H1 (cell line): Measurements from ENCODE around the gene LCNL1. TPM values are rescaled to one million over a fixed set of nuclear protein-coding genes. Genes with fewer than 3 reads are reported as not detected.

Source experiments
- CTCF ChIA-PET: fragments of 300-600 bp; sonication (Branson Sonifier 250); formaldehyde crosslinking; loops from one replicate; lab custom pipeline; 2021; ENCODE audit not compliant: partially characterized antibody; lab: Charles Lee
- POLR2A ChIA-PET: fragments of 300-600 bp; sonication (Branson Sonifier 250); formaldehyde crosslinking; loops from one replicate; lab custom pipeline; 2021; ENCODE audit warnings: inconsistent platforms; ENCODE audit not compliant: partially characterized antibody; lab: Charles Lee
- DNase-seq, 2 experiments: peaks; one replicate each; pipeline versions ENCODE4 v3.0.0 to v3.0.0-alpha.2; 2010 to 2022; ENCODE audit warnings: low spot score in 2 of 2, low read depth in 1 of 2, mixed read lengths in 1 of 2
- FAIRE-seq: peaks from 2 replicates; lab custom pipeline; 2011; peaks lifted over from hg19 to GRCh38; lab: Jason Lieb, UNC
- H2AFZ ChIP-seq: 2 replicates; pipeline ENCODE4 v1.8.1; 2012; ENCODE audit warnings: low read length, inconsistent platforms
- H2AK5ac ChIP-seq: 2 replicates; pipeline ENCODE4 v1.6.1; 2013; ENCODE audit warnings: low read depth, low read length
- H2BK120ac ChIP-seq: replicated peaks from 2 replicates; pipeline ENCODE3; 2013; ENCODE audit warnings: low read depth, low read length, inconsistent platforms
- H2BK12ac ChIP-seq: 2 replicates; pipeline ENCODE4 v1.6.1; 2013; ENCODE audit warnings: low read depth, low read length
- H2BK15ac ChIP-seq: 2 replicates; pipeline ENCODE4 v1.6.1; 2013; ENCODE audit warnings: low read length
- H2BK20ac ChIP-seq: 2 replicates; pipeline ENCODE4 v1.6.1; 2013; ENCODE audit warnings: low read length
- H2BK5ac ChIP-seq: 2 replicates; pipeline ENCODE4 v1.6.1; 2013; ENCODE audit warnings: low read depth, low read length
- H3K14ac ChIP-seq: 2 replicates; pipeline ENCODE4 v1.6.1; 2013; ENCODE audit warnings: inconsistent platforms; ENCODE audit not compliant: insufficient read length
- H3K18ac ChIP-seq: 2 replicates; pipeline ENCODE4 v1.6.1; 2013; ENCODE audit warnings: low read length; ENCODE audit errors: extremely low read depth
- H3K23ac ChIP-seq: 2 replicates; pipeline ENCODE4 v1.6.1; 2013; ENCODE audit warnings: inconsistent platforms; ENCODE audit not compliant: insufficient read length
- H3K23me2 ChIP-seq: 2 replicates; pipeline ENCODE4 v1.6.1; 2013; ENCODE audit warnings: low read depth, low read length
- H3K27ac ChIP-seq: 2 replicates; pipeline ENCODE4 v1.6.1; 2011; ENCODE audit warnings: low read depth, low read length, inconsistent platforms
- H3K27me3 ChIP-seq, 4 experiments: replicated peaks in 1 of 4; 1 replicate in 1 of 4; 2 replicates in 3 of 4; pipeline versions ENCODE4 v1.6.1 to v1.8.1; 2011 to 2013; ENCODE audit warnings: low read length in 3 of 4, mild to moderate bottlenecking in 3 of 4, inconsistent platforms in 2 of 4, mixed read lengths in 2 of 4, moderate library complexity in 1 of 4; ENCODE audit not compliant: control insufficient read depth in 3 of 4, insufficient read depth in 3 of 4; ENCODE audit errors: extremely low read depth in 1 of 4
- H3K36me3 ChIP-seq, 4 experiments: 2 replicates each; pipeline versions ENCODE4 v1.6.1 to v1.8.1; 2011 to 2013; ENCODE audit warnings: mild to moderate bottlenecking in 4 of 4, low read length in 3 of 4, moderate library complexity in 2 of 4, control low read depth in 1 of 4, inconsistent platforms in 1 of 4; ENCODE audit not compliant: insufficient read depth in 4 of 4, control insufficient read depth in 2 of 4
- H3K4ac ChIP-seq: replicated peaks from 2 replicates; pipeline ENCODE3; 2013; ENCODE audit warnings: low read length, low read depth, mixed read lengths, inconsistent platforms; ENCODE audit not compliant: insufficient read length
- H3K4me1 ChIP-seq, 4 experiments: replicated peaks in 1 of 4; 1 replicate in 1 of 4; 2 replicates in 3 of 4; pipeline versions ENCODE4 v1.6.1 to v1.8.1; 2011 to 2013; ENCODE audit warnings: low read length in 3 of 4, inconsistent platforms in 2 of 4, mixed read lengths in 1 of 4; ENCODE audit not compliant: insufficient read depth in 4 of 4, control insufficient read depth in 3 of 4
- H3K4me2 ChIP-seq, 2 experiments: 2 replicates each; pipeline versions ENCODE4 v1.6.1 to v1.8.1; 2011 to 2013; ENCODE audit warnings: low read depth in 2 of 2, low read length in 2 of 2, control low read depth in 1 of 2, inconsistent platforms in 1 of 2, mild to moderate bottlenecking in 1 of 2; ENCODE audit not compliant: insufficient read depth in 1 of 2
- H3K4me3 ChIP-seq, 4 experiments: fragments of 200-600, 300-600 bp in 1 of 4; sonication (generic), shearing (Covaris generic), sonication (Bioruptor Twin) in 1 of 4; 2 replicates each; pipeline versions ENCODE4 v1.5.1 to v1.8.1; 2011 to 2016; ENCODE audit warnings: low read length in 4 of 4, low read depth in 3 of 4, control low read depth in 2 of 4, inconsistent platforms in 2 of 4, mild to moderate bottlenecking in 2 of 4, mixed read lengths in 1 of 4, moderate library complexity in 1 of 4; ENCODE audit not compliant: insufficient read depth in 2 of 4; ENCODE audit errors: extremely low read depth in 1 of 4
- H3K56ac ChIP-seq: replicated peaks from 2 replicates; pipeline ENCODE3; 2013; ENCODE audit warnings: low read depth, mild to moderate bottlenecking, mixed read lengths, low read length, inconsistent platforms; ENCODE audit not compliant: insufficient read length
- H3K79me1 ChIP-seq: 2 replicates; pipeline ENCODE4 v1.6.1; 2013; ENCODE audit warnings: low read depth, low read length, control low read depth
- H3K79me2 ChIP-seq, 2 experiments: 2 replicates each; pipeline versions ENCODE4 v1.6.1 to v1.8.1; 2012 to 2013; ENCODE audit warnings: low read length in 2 of 2, mild to moderate bottlenecking in 2 of 2, inconsistent platforms in 1 of 2; ENCODE audit not compliant: insufficient read depth in 2 of 2, control insufficient read depth in 1 of 2
- H3K9ac ChIP-seq, 4 experiments: replicated peaks in 1 of 4; 1 replicate in 1 of 4; 2 replicates in 3 of 4; pipeline versions ENCODE4 v1.6.1 to v1.8.1; 2011 to 2013; ENCODE audit warnings: low read depth in 3 of 4, low read length in 3 of 4, control low read depth in 2 of 4, mild to moderate bottlenecking in 2 of 4, moderate library complexity in 2 of 4, inconsistent platforms in 1 of 4; ENCODE audit errors: extremely low read depth in 1 of 4
- H3K9me3 ChIP-seq, 2 experiments: 2 replicates each; pipeline versions ENCODE4 v1.6.1 to v1.8.1; 2012 to 2013; ENCODE audit warnings: mild to moderate bottlenecking in 2 of 2, moderate library complexity in 2 of 2, control low read depth in 1 of 2, inconsistent platforms in 1 of 2, low read depth in 1 of 2, low read length in 1 of 2, mixed read lengths in 1 of 2; ENCODE audit not compliant: insufficient read depth in 2 of 2
- H4K20me1 ChIP-seq, 2 experiments: replicated peaks in 1 of 2; 2 replicates each; pipeline versions ENCODE3 to v1.8.1; 2011 to 2013; ENCODE audit warnings: inconsistent platforms in 2 of 2, low read length in 2 of 2, mild to moderate bottlenecking in 1 of 2; ENCODE audit not compliant: insufficient read depth in 2 of 2, control insufficient read depth in 1 of 2
- H4K5ac ChIP-seq: 2 replicates; pipeline ENCODE4 v1.6.1; 2013; ENCODE audit warnings: low read length, low read depth, mixed read lengths, inconsistent platforms; ENCODE audit not compliant: insufficient read length
- H4K8ac ChIP-seq: 2 replicates; pipeline ENCODE4 v1.8.0; 2013; ENCODE audit warnings: mild to moderate bottlenecking, moderate library complexity, low read length, inconsistent platforms; ENCODE audit not compliant: insufficient read depth; ENCODE audit errors: extremely low read depth
- H4K91ac ChIP-seq: replicated peaks from 2 replicates; pipeline ENCODE3; 2013; ENCODE audit warnings: low read length, mixed read lengths, inconsistent platforms; ENCODE audit not compliant: insufficient read length
- ASH2L ChIP-seq: fragments of 200-600, 300-600 bp; sonication (generic); IDR thresholded peaks from one replicate; pipeline ENCODE4 v1.7.1; 2017; ENCODE audit warnings: low read length
- BACH1 ChIP-seq: IDR thresholded peaks from 2 replicates; pipeline ENCODE4 v1.6.1; 2012; ENCODE audit warnings: low read length, improper control_type of control experiment
- BRCA1 ChIP-seq: IDR thresholded peaks from 2 replicates; pipeline ENCODE4 v1.6.1; 2012; ENCODE audit warnings: low read depth, low read length, improper control_type of control experiment
- CBX5 ChIP-seq: fragments of 300-800, 300-1000 bp; sonication (generic); IDR thresholded peaks from 2 replicates; pipeline ENCODE4 v1.7.1; 2016; ENCODE audit warnings: antibody characterized with exemption, low read length, low read depth
- CHD1 ChIP-seq: IDR thresholded peaks from 2 replicates; pipeline ENCODE4 v1.6.1; 2012; ENCODE audit warnings: low read depth, low read length, improper control_type of control experiment
- CHD2 ChIP-seq: IDR thresholded peaks from 2 replicates; pipeline ENCODE4 v1.6.1; 2012; ENCODE audit warnings: low read length, improper control_type of control experiment
- FOSL1 ChIP-seq: IDR thresholded peaks from 2 replicates; pipeline ENCODE4 v1.6.1; 2011; ENCODE audit warnings: mild to moderate bottlenecking, low read depth, low read length, moderate library complexity; ENCODE audit not compliant: insufficient read depth
- HDAC2 ChIP-seq, 2 experiments: fragments of 300-600 bp in 1 of 2; sonication (generic) in 1 of 2; IDR thresholded peaks; 2 replicates each; pipeline ENCODE4 v1.6.1; 2011 to 2012; ENCODE audit warnings: low read depth in 2 of 2, low read length in 2 of 2, mild to moderate bottlenecking in 2 of 2, moderate library complexity in 2 of 2, borderline replicate concordance in 1 of 2, inconsistent platforms in 1 of 2
- NANOG ChIP-seq: IDR thresholded peaks from 2 replicates; pipeline ENCODE4 v1.6.1; 2011; ENCODE audit warnings: low read length, low read depth, mild to moderate bottlenecking, inconsistent platforms; ENCODE audit not compliant: insufficient read depth, poor library complexity, severe bottlenecking
- RXRA ChIP-seq: IDR thresholded peaks from 2 replicates; pipeline ENCODE4 v1.6.1; 2011; ENCODE audit warnings: low read depth, mild to moderate bottlenecking, low read length, moderate library complexity; ENCODE audit not compliant: insufficient read depth
- SIN3A ChIP-seq, 2 experiments: IDR thresholded peaks in 1 of 2; conservative IDR thresholded peaks in 1 of 2; 2 replicates each; pipeline ENCODE4 v1.6.1; 2011 to 2012; ENCODE audit warnings: low read length in 2 of 2, improper control_type of control experiment in 1 of 2, low read depth in 1 of 2, mild to moderate bottlenecking in 1 of 2
- SP1 ChIP-seq: IDR thresholded peaks from 2 replicates; pipeline ENCODE4 v1.6.1; 2011; ENCODE audit warnings: low read depth, low read length
- SUZ12 ChIP-seq: fragments of 200-600 bp; sonication (generic); IDR thresholded peaks from 2 replicates; pipeline ENCODE4 v1.6.1; 2012; ENCODE audit warnings: mild to moderate bottlenecking, inconsistent platforms, low read length, moderate library complexity, mixed read lengths
- TAF7 ChIP-seq: optimal IDR thresholded peaks from 2 replicates; pipeline ENCODE3; 2011; ENCODE audit warnings: low read depth, mild to moderate bottlenecking, inconsistent platforms, low read length, moderate library complexity, borderline replicate concordance
- WGBS, 2 experiments: shearing (Covaris generic) in 1 of 2; methylation state at CpG; one replicate each; pipeline versions ENCODE4 v1.1.6 to v1.1.7; 2013 to 2015; ENCODE audit warnings: low lambda C conversion rate in 2 of 2, mixed read lengths in 2 of 2, inconsistent platforms in 1 of 2, low coverage in 1 of 2, missing lambda C conversion rate in 1 of 2; ENCODE audit not compliant: insufficient replicate concordance in 2 of 2, insufficient coverage in 1 of 2, insufficient read length in 1 of 2; ENCODE audit errors: extremely low coverage in 1 of 2, missing lambda C conversion rate in 1 of 2; 5-methylcytosine and 5-hydroxymethylcytosine counted together
- polyA plus RNA-seq, 7 experiments: library from polyadenylated mRNA; depleted of rRNA in 3 of 7; stranded (reverse) in 5 of 7; unstranded in 2 of 7; fragments of >200 nt in 5 of 7; fragments of 200-250 nt in 2 of 7; gene quantifications; 1 replicate in 5 of 7; 2 replicates in 1 of 7; 4 replicates in 1 of 7; pipeline versions ENCODE4 v1.2.1 to v1.2.3, GENCODE V29; 2011 to 2013; ENCODE audit warnings: missing spikeins in 2 of 7, mixed read lengths in 2 of 7
- total RNA-seq: library from RNA; stranded (reverse); fragmentation: NEBNext Ultra II Directional; extraction: Animal tissue kit (Norgen Biotek cat#: 25700); gene quantifications from 2 replicates; pipeline ENCODE4 v1.2.1, GENCODE V29; 2021

Gene LCNL1
- total and polyA plus RNA-seq, 2 of the 8 experiments (the other 6 are each of a cell fraction or from before 2014, with no cell fraction given) = 0.11 TPM; not detected in 1

DNA sequence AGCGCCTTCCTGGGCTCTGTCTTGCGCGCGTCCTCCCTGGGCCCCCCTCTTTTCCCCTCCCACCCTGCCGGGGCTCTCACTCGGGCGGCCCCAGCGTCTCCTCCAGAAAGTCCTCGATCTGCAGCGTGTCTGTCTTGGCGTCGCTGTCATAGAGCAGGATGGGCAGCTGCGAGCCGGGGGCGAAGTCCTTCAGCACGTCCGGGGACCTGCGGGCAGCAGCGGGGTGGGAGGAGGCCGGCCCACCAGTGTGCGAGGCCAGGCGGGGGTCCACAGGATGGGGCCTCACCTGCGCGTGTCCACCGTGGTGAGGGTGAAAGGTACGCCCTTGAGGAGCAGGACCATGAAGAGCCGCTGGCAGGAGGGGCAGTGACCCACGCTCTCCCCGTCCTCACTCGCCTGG is 12.6 kb downstream of the LCNL1 start:
- Histone ChIP-seq H2BK15ac (no peak overlapping the region), H3K56ac (no peak overlapping the region), H3K27me3 (peaks cover 0 to 10% (median 7%) of the 10 kb centered on the region in 4 experiments; a peak in 3 of 7 replicates), H3K4ac (no peak overlapping the region), H3K23ac (no peak overlapping the region), H3K18ac (no peak overlapping the region), H2BK20ac (no peak overlapping the region), H2BK5ac (no peak overlapping the region), H3K27ac (no peak overlapping the region), H3K9me3 (peaks cover 6% of the 10 kb centered on the region in 2 experiments; a peak in 2 of 4 replicates), H2AFZ (no peak overlapping the region), H3K4me3 (no peak overlapping the region), H3K79me1 (no peaks in the 10 kb centered on the region), H3K9ac (no peak overlapping the region), H2BK12ac (no peak overlapping the region), H3K23me2 (peaks cover 17% of the 10 kb centered on the region), H3K36me3 (peaks cover 0 to 2% (median 0%) of the 10 kb centered on the region in 4 experiments; a peak in 1 of 8 replicates), H3K4me1 (peaks cover 0 to 20% (median 11%) of the 10 kb centered on the region in 4 experiments; a peak in 6 of 7 replicates), H3K79me2 (no peaks in the 10 kb centered on the region), H4K91ac (no peak overlapping the region), H2AK5ac (no peak overlapping the region), H4K5ac (no peak overlapping the region), H3K4me2 (peak overlapping the region in 1 of 2 experiments; percentile 47; a peak in 1 of 4 replicates), H2BK120ac (no peak overlapping the region), H3K14ac (no peak overlapping the region), H4K20me1 (peaks cover 0 to 2% of the 10 kb centered on the region in 2 experiments), H4K8ac (no peak overlapping the region)
- ChIA-PET POLR2A (interaction anchor here (1.4 kb wide), 2 partner anchors 21 to 147 kb away, joined by 4 to 5 read pairs; no protein-coding TSS in a partner anchor), CTCF (interaction anchor here (0.6 to 5.6 kb wide), 11 partner anchors 7 to 179 kb away, joined by 3 to 29 read pairs (median 5); partner anchors contain the start of genes ABCA2, FUT7, LCNL1 and PTGDS)
- no peak for DNase-seq
- WGBS, 2 experiments = 86% methylated on average over 30 of the region's 30 CpGs; no CpG with 5 or more reads in 1 of the 2 experiments
- FAIRE-seq = no peak
- TF ChIP-seq SUZ12 = no peak
- TF ChIP-seq NANOG = no peak
- TF ChIP-seq BACH1 = no peak
- no peak for TF ChIP-seq TAF7
- TF ChIP-seq CBX5 = no peak
- TF ChIP-seq BRCA1 = no peak
- no peak for TF ChIP-seq FOSL1
- no peak for TF ChIP-seq HDAC2 (IDR thresholded peaks at IDR 0.05; ENCODE audit: borderline replicate concordance in 1 of 2, low read depth in 2 of 2, low read length in 2 of 2)
- TF ChIP-seq SP1 = no peak
- TF ChIP-seq CHD2 = no peak
- TF ChIP-seq ASH2L = no peak
- TF ChIP-seq SIN3A (conservative IDR thresholded peaks at IDR 0.05 in 1 of 2, IDR thresholded peaks at IDR 0.05 in 1 of 2; ENCODE audit: low read depth in 1 of 2, low read length in 2 of 2) = no peak
- no peak for TF ChIP-seq RXRA
- TF ChIP-seq CHD1 = no peak
